ENCODE measurements around the gene PRLR. TPM values are rescaled to one million over a fixed set of nuclear protein-coding genes. Genes with fewer than 3 reads are reported as not detected.
A peak's percentile ranks its signal among the peaks of the same experiment; 100 is the strongest.

The PRLR gene
- total and polyA plus RNA-seq, 2 experiments from 2014 or later: 0.31 to 2.2 TPM

- no peak for TF ChIP-seq CREB1 (CRISPR knock-in tag; IDR thresholded peaks at IDR 0.05; ENCODE audit: low read depth)
- TF ChIP-seq EZH2 (IDR thresholded peaks at IDR 0.05; ENCODE audit: low read depth, unreplicated experiment): no peak
- no peak for TF ChIP-seq ZNF114 (CRISPR knock-in tag; IDR thresholded peaks at IDR 0.05)
- TF ChIP-seq JUNB (IDR thresholded peaks at IDR 0.05; ENCODE audit: unreplicated experiment): no peak
Measured at GRCh38 chr5:35032356-35032755, 197.9 kb downstream of the PRLR start (continued).

- H3K27ac Mint-ChIP-seq: no peak overlapping the region
- Histone ChIP-seq H2AFZ (no peak overlapping the region), H4K20me1 (replicated peaks; ENCODE audit: insufficient read depth) (no peaks in the 10 kb centered on the region), H3K4me1 (ENCODE audit: insufficient read depth) (no peaks in the 10 kb centered on the region), H3K36me3 (ENCODE audit: insufficient read depth) (no peaks in the 10 kb centered on the region), H3K4me2 (no peak overlapping the region), H3K27me3 (ENCODE audit: insufficient read depth) (no peaks in the 10 kb centered on the region), H3K79me2 (replicated peaks; ENCODE audit: insufficient read depth) (no peaks in the 10 kb centered on the region), H3K27ac (ENCODE audit: low read depth) (no peak overlapping the region), H3K4me3 (no peak overlapping the region), H3K9me2 (ENCODE audit: insufficient read depth) (no peaks in the 10 kb centered on the region; the same call in 1 of the 2 replicates), H3F3A (replicated peaks; ENCODE audit: low read depth) (no peaks in the 10 kb centered on the region)
- no peaks in the 10 kb centered on the region for H3K9me3 Mint-ChIP-seq
- H3K36me3 Mint-ChIP-seq (ENCODE audit: low read depth): no peaks in the 10 kb centered on the region
- peak; percentile 35 for DNase-seq (ENCODE audit: low spot score)
- no peaks in the 10 kb centered on the region for H3K27me3 Mint-ChIP-seq (ENCODE audit: insufficient read depth, low read depth, poor library complexity)
- TF ChIP-seq CREB1 (CRISPR knock-in tag; IDR thresholded peaks at IDR 0.05; ENCODE audit: low read depth) (no peak), NANOG (IDR thresholded peaks at IDR 0.05; ENCODE audit: borderline replicate concordance) (no peak), ZNF114 (CRISPR knock-in tag; IDR thresholded peaks at IDR 0.05) (no peak), REST (IDR thresholded peaks at IDR 0.05; ENCODE audit: unreplicated experiment) (no peak), JUNB (IDR thresholded peaks at IDR 0.05; ENCODE audit: unreplicated experiment) (no peak), STAT1 (IDR thresholded peaks at IDR 0.05; ENCODE audit: unreplicated experiment) (no peak), ZNF331 (CRISPR knock-in tag; IDR thresholded peaks at IDR 0.05; ENCODE audit: low read depth) (no peak), ETS1 (IDR thresholded peaks at IDR 0.05) (no peak), EZH2 (IDR thresholded peaks at IDR 0.05; ENCODE audit: low read depth, unreplicated experiment) (no peak), ZNF462 (CRISPR knock-in tag; IDR thresholded peaks at IDR 0.05) (no peak), POLR2AphosphoS5 (IDR thresholded peaks at IDR 0.05; ENCODE audit: low read depth) (no peak), CTCF (conservative IDR thresholded peaks at IDR 0.05; ENCODE audit: low read depth in 2 of 2) (no peak), EZH2phosphoT487 (IDR thresholded peaks at IDR 0.05; ENCODE audit: unreplicated experiment) (no peak)
- no peak overlapping the region for H3K4me3 Mint-ChIP-seq
- no peak for ATAC-seq
- peaks cover 11% of the 10 kb centered on the region for H3K4me1 Mint-ChIP-seq
Measured at GRCh38 chr5:35031276-35031675, 199.0 kb downstream of the PRLR start.
